Activated T-cell treated with anti-CD3 and anti-CD28 coated beads for 48 hours (primary cell): ENCODE measurements around the gene TTLL12.

Experiments used
- DNase-seq: peaks from one replicate; pipeline ENCODE4 v3.0.0-alpha.2; 2020; ENCODE audit warnings: low read depth

TTLL12 gene

GRCh38 chr22:43172191-43172590, 14.7 kb downstream of the TTLL12 start:
- no peak for DNase-seq

GRCh38 chr22:43171607-43172006, 15.3 kb downstream of the TTLL12 start:
- no peak for DNase-seq

- no peak for DNase-seq
Measured at GRCh38 chr22:43171019-43171491, 15.9 kb downstream of the TTLL12 start.

- no peak for DNase-seq
Measured at GRCh38 chr22:43170131-43170480, 16.8 kb downstream of the TTLL12 start.

- DNase-seq = no peak
Measured at GRCh38 chr22:43169310-43170130, 17.4 kb downstream of the TTLL12 start.

GRCh38 chr22:43168471-43169309, 18.2 kb downstream of the TTLL12 start:
- DNase-seq = no peak

GRCh38 chr22:43167001-43167589, 19.8 kb downstream of the TTLL12 start:
- no peak for DNase-seq

- no peak for DNase-seq
Measured at GRCh38 chr22:43166132-43166930, 20.6 kb downstream of the TTLL12 start.

- DNase-seq = no peak
Measured at GRCh38 chr22:43164636-43165035, 22.3 kb downstream of the TTLL12 start.

- DNase-seq = no peak
Measured at GRCh38 chr22:43163241-43163795, 23.6 kb downstream of the TTLL12 start.

GRCh38 chr22:43162412-43163150, 24.4 kb downstream of the TTLL12 start:
- no peak for DNase-seq

- DNase-seq = no peak
Measured at GRCh38 chr22:43160497-43161126, 26.3 kb downstream of the TTLL12 start.

GRCh38 chr22:43159484-43160178, 27.3 kb downstream of the TTLL12 start:
- DNase-seq = no peak

GRCh38 chr22:43158778-43159483, 28.0 kb downstream of the TTLL12 start:
- no peak for DNase-seq

- DNase-seq = no peak
Measured at GRCh38 chr22:43157874-43158546, 28.9 kb downstream of the TTLL12 start.

GRCh38 chr22:43156413-43156812, 30.5 kb downstream of the TTLL12 start:
- DNase-seq = no peak

- DNase-seq = no peak
Measured at GRCh38 chr22:43155789-43156188, 31.1 kb downstream of the TTLL12 start.

GRCh38 chr22:43154887-43155536, 31.9 kb downstream of the TTLL12 start:
- DNase-seq = no peak
